NCI-H1048 (cell line): ENCODE results near the gene PFKP.

Experiments used
- DNase-seq: peaks from one replicate; lab custom pipeline; 2025; lab: John Stamatoyannopoulos, UW

Gene PFKP

DNA sequence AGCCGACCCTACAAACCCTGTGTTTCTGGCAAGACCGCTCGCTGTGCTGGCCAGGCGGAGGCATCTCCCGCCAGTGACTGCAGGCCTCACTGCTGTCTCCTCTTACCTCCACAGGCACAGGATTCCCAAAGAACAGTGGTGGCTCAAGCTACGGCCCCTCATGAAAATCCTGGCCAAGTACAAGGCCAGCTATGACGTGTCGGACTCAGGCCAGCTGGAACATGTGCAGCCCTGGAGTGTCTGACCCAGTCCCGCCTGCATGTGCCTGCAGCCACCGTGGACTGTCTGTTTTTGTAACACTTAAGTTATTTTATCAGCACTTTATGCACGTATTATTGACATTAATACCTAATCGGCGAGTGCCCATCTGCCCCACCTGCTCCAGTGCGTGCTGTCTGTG lies 69.0 kb downstream of the PFKP start:
- no peak for DNase-seq

DNA sequence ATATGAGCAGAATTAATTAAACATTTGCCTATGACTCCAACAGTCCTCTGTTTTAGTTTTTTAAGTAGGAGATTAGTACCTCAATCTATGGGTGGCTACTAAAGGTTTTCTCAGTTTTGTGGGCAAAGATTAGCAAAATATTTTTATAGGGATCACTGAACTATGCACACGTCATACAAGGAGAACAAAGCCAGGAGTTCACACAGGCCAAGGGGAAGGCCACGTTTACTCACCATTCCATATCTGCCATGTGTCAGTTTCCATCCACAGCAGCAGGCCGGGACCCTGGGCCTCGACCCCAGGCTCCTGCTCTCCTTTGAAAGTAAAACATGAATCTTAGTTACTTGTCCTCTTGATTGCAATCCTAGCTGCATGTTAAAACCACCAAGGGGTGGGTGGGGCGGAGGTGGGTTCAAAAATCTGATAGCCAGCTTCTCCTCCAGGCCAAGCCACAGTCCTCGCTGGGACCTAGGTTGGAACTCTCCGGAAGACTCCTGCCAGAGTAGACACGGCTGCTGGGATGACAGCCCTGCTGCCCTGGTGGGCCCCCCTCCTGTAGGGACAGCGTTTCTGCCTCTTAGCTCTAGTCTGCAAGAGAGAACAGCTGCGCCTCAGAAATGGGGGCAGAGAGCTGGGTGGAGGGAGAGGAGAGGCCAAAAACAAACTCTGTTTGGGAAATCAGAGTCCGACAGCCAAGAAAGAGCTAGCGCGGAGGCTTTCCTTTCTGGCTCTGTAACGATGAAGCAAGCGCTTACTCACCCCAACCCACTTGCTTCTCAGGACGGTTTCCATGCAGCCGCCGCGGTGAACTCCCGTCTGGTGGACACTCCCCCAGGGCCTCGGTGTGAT lies 69.6 kb downstream of the PFKP start:
- DNase-seq = no peak

DNA sequence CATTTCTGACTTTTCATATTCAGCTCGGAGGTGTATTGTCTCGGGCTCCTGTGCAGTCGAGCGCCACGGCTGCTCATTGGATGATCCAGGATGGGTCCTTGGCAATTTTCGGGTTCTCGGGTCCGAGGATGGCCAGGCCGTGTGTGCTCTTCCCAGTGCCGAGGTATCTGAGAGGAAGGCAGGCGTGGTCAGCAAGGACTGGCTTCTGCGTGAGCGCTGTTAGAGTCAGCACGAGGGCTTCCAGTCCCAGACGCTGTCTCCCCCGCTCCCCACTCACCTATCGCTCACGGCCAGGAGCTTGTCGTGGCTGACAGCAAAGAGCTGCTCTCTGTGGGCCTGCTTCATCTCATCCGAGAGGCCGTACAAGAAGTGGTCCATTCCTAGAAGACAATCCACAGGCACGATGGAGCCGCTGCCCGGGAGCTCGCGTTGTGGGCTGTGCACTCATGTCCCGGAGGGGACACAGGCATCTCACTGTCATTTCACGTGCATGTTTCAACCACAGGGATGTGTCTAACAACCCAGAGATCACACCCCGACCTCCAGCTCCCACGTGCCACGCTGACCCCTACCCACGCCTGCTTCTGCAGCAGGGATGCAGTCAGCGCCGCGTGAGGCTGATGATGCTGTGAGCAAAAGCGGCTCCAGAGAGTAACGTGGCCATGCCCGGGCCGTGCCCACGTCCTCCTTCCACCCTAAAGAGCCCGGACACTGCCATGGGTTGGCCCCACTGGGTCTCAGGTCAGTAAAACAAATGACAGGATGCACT lies 70.8 kb downstream of the PFKP start:
- DNase-seq = no peak

DNA sequence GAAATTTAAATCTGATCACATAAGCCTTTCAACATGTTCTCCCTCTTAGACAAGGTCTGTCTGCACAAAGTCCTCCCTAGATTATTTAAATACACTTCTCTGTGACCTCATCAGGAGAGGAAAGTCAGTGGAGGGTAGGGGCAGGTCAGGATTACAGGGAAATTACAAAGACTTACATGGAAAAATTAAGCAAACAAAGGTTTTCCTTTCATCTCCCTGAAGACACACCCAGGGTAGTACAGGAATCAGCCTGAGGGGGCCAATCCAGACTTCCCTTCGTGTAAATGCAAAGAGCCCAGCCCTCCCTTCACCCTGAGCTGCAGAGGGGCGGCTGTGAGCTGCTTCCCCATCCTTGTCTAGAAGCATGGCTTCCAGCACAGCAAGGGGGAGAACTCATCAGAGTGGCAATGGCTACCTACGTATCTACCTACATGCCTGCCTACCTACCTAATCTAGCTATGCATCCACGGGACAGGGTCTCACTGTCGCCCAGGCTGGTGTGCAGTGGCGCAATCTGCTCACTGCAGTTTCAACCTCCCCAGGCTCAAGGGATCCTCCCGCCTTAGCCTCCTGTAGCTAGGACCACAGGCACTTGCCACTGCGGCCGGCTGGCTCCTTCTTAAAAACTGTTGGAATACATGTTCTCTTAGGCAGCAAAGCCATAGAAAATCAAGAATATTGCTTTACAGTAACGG lies 72.0 kb downstream of the PFKP start:
- no peak for DNase-seq

DNA sequence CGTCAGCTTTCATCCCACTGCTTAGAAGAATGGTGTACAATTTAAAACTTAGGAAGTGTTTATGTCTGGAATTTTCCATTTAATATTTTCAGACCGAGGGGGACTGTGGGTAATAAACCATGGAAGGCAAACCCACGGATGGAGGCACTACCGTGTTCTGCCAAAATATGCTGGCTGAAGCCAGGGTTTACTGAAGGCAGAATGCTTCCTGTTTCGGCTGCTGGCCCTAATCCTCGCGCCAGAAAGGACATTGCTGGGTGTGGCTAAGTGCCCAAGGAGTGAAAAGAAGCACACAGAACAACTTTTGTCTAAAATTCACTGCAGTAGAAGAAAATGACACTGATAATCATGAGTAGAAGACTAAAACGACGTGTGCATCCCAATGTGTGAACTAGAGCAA lies 72.9 kb downstream of the PFKP start:
- no peak for DNase-seq

DNA sequence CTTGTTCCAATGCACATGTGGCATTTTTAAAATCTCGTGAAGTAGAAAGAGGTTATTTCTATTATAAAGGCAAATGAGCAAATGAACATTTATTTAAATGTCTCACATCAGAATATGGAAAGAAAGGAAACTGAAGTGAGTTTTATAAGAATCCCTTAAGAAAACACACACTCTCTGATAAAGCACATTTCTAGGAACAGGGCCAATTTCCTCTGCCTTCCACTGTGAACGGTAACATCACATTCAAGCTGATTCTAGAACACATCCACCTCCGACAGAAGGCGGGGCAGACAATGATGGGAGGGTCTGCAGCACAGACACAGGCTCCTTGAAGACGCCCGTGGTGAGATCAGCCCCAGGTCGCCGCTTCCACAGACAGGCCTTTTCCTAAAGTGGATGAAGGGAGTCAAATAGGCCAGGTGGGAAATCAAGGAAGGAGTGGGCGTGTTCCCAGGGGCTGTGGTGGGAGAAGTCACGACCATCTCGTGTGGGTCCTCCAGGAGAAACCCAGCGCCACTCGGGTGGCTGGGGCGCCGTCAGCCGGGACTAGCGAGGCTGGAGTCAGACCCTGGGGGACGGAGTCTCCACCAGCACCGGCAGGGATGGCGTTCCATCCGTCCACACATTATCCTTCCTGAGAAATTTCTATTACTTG lies 74.1 kb downstream of the PFKP start:
- DNase-seq = no peak

DNA sequence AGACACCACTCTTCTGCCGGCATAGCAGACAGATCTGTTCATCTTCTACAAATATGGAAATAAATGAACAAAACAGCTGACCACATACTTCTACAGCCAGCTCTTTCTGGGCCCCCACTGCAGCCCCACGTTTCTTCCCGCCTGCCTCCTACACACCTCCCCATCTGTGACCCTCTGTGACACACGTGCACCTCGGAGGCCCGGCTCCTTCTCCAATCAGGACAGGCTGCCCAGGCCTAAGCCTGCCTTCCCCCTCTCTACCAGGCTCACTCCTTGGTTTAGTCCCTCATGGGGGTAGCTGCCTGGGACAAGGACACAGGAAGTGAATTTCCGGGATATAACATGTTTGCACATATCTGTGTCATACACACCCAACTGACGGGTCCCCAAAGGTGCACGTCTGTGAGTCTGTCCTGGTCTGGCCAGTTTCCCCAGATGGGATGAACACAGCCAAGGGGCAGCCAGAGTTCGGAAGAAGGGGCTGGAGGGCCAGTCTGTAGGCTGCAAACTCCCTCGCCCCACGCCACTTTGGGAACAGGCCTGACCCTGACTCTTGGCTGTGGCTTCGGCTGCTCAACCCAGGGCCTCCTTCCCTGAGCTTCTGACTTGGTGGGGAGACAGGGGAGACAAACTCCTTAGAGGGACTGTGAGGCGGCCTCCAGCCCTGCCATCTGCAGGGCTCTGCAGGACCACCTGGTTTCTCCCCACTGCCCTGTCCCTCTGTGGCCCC lies 75.0 kb downstream of the PFKP start:
- no peak for DNase-seq

DNA sequence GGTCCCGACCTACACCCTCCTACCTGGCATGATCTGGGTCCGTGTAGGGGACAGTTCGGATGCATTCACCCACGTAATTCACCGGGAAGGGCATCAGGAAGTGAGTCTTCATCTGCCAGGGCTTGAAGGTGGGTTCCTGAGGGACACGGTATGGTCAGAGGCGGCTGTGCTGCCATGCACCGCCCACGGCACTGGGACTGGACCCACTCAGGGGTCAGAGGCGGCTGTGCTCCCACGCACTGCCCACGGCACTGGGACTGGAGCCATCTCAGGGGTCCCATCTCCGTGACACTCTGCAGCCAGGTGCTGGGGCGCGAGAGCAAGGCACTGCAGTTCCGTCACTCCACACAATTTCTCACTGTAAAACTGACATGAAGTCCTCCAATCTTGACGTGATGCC lies 76.0 kb downstream of the PFKP start:
- no peak for DNase-seq

DNA sequence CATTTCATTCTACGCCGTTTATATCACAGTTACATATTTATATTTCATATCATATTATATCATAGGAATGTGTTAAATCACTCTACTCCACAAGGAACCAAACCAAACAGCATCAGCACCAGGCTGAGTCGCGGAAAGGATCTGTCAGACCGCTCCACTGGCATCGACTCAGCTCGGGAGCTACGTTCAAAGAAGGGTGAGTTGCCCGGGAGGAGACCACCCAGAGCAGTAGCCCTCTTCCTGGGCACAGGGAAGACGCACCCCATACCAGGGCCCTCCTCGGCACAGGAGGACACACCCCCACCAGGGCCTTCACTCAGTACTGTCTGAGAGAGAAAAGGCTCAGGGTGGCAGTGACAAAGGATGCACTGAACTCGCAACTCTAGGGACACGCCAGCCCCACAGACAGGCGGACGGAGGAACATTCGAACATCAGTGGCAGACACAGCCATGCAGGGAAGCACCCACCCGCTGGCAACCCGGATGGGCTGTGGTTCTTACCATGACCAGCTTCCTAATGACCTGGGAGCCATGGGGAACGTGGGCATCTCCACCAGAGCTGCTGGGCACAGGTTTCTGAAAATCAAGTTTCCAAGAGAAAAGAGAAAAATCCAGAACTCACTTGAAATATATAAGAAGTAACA lies 76.6 kb downstream of the PFKP start:
- no peak for DNase-seq

DNA sequence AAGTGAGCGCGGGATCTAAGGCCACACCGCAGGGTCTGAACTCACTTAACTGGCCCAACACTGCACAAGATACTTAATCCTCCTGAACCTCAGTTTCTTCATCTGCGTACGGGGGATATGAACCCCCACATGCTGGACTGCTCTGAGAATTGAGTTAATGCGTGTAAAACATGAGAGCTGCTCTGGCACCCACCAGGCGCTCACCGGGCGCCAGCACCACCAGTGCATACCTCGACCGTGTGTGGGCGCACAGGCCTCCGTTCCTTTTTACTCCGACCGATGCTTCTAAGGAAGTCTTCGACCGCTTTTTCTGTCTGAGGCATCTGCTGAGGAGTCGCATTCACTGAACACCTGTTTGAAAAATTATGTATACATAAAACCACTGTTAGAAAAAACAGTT lies 78.0 kb downstream of the PFKP start:
- DNase-seq = no peak

DNA sequence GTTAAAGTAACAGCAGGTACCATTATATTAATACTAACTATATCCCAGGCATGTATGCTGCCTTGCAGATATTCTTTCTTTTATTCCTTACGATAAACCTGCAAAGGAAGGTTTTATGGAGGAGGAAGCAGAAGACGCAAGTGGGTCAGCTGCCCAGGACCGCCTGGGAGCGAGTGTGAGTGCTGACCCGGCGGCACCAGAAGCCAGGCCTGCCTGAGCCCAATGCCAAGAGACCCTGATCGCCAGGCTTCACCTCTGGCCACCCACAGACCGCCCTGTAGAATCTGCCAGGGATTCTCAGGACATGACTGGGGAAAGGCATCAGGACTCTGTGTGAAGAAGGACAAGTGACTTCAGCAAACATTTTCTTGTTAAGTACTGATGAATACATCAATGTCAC lies 78.9 kb downstream of the PFKP start:
- no peak for DNase-seq

DNA sequence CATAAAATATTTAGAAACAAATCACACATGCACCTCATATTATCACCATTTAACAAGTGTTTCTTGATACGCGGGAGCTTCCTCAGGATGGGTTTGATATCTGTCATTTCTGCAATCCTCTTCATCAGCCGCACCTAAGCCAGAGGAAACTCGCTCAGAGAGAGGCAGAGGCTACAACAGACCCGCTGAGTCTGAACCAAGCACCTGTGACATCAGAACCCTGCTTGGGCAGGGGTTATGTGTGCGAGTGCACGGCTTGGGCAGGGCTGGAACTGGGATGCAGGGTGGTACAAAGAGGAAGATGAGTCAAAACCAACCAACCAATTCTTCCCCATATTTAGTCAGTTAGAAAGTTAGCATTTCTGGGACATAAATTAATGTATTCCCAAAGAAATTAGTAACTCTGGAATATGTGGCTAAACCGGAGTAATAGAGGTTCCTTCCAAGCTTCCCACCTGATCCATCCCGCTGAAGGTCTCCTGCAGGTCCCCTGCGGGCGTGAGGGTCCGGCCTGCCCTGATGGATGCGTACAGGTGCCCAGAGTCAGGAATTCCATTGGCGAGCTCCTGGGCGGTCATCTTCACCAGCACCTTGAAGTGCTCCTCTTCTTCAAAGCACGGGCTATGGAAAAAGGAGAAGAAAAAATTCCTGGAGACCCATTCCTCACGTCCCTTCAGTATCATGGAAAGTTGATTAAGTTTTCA lies 79.9 kb downstream of the PFKP start:
- DNase-seq = no peak

DNA sequence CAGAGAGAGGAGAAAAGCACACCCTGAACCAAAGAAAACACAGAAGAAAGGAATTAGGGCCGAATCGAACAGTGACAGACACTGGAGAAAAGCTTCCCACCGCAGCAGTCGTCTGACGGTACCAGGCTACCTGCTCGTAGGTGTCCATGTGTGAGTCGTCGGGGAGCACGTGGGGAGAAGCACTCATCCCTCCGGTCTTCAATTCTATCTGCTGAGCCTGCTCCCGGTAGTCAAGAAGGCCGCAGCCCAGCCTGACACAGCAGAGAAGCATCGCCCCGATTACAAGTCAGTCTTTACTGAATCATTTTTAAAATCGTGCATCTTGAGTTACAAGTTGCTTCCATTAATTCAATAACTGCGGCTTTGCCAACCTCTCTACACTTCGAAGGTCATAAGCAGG lies 80.7 kb downstream of the PFKP start:
- no peak for DNase-seq

DNA sequence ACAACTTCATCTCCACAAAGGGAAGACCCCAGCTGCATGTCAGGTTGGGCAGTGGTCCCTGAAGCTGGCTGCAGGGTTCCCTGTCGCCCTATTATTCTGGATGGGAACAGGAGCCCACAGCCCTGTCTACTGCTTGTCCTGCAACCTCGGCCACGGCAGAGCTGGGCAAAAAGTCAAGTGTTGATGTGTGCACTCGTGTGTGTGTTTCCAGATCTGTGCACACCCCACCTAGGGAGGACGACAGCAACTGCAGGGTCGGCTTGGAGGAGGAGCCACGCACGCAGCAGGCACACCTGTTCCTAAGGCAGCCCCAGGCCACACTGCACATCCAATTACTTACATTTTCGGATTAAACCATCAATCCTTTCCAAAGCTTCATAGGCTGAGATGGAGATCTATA lies 81.6 kb downstream of the PFKP start:
- no peak for DNase-seq

DNA sequence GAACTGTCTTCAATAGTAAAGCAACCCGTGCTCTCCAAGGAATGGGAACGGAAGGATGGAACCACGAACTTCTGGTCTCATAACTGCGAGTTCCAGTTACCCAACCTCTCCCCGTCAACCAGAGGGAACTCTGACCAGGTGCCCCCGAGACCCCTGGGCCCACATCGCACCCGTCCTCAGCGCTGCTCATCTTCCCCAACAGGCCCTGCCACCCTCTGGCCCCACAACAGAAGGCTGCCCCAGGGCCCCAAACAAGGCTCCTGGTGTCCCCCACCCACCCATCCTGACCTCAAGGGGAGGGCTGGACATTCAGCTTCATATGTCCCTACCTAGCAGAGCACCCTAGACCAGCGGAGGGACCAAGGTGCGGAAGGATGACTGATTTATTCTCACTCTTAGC lies 82.6 kb downstream of the PFKP start:
- no peak for DNase-seq

DNA sequence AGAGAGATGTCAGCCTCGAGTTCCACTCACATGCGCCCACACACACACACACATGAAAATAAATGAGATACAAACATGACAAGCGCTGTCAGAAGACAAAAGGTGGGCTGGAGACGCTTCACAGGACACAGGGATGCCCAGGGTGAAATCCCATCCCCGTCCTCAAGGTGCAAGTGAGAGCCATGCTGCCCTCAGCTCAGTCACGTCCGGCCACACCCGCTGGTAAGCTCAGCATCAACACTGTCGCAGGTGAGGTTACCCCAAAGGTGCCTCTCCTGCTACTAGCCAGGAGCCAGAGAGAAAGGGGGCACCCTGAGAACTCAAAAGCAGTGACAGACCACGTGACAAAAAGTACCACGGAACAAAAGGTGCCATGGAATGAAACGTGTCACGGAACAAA lies 83.0 kb downstream of the PFKP start:
- no peak for DNase-seq

DNA sequence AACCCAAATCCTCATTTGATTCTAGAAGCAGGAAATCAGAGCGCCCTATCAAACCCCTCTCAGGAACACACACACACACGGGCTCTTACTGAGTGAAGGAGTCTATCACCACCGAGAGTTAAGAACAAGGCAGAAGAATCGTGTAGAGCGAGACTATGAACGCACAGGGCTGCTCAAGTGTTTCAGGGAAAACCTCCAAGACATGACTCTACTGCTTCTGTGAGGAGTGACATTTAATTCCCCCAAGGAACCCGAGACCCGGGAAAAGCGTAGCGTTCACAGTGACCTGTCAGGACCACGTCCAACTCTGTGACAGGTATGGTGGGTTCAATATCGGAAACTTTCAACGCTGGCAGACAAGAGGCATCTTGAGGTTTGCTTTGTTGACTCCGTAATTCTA lies 83.6 kb downstream of the PFKP start:
- no peak for DNase-seq

DNA sequence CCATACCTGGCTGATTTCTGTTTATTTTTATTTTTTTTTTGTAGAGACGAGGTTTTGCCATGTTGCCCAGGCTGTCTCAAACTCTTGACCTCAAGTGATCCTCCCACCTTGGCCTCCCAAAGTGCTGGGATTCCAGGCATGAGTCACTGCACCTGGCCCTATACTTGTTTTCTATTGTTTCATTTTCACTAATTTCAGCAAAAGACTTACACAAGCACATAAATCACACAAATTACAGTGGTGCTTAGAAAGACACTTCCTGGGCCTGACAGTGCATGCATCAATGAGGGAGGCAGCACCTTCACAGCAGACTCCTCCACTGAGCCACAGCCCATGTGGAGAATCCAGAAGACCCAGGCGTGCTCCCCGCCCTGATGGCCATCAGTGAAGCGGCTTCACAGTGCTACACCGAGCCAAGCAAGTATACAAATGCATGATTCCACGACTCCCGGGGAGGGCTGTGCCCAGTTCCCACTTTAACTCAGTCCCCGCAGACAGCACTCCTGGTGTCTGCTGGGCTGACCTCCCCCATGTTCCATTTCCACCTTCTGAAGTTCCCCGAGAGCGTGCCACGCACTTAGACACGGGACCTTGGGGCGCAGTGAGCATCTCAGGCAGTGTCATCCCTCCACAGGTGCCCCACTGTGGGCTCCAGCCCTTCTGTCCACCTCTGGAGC lies 84.7 kb downstream of the PFKP start:
- no peak for DNase-seq

DNA sequence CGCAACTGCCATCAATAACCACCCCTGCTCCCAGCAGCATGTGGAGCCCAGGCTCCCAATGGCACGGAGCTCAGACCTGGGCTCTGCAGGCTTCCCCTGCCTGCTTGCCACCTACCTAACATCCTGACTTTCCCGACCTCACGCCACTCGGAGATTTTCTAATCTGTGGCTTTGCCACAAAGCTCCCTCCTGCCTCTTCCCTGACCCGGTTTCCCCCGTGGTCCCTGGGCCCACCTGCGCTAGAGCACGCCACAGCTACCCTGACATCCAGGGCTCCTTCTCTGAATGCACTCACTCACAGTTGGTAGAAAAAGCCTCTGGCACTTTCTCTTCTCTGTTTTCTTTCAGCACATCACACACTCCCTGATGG lies 85.2 kb downstream of the PFKP start:
- DNase-seq = no peak

DNA sequence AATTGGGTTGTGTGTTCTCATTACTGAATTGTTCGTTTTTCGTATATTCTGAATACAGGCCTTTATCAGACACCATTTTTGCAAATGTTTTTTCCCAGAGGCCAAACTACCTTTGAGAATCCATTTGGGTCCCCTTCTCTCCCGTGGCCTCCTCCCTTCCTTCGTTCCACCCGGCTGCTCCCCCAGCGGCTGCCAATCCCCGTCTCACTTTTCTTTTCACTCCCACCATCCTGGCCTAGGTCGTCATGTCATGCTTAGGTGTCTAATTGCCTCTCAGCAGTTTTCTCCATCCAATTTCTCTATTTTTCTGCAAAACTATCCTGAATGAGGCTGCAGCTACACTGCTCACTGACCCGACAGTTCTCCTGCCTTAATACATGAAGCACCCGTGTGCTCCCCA lies 87.3 kb downstream of the PFKP start:
- no peak for DNase-seq
